DMS153 (cell line): ENCODE data around the gene DLG2.

ENCODE experiments used
- DNase-seq: peaks from one replicate; lab custom pipeline; 2025; lab: John Stamatoyannopoulos, UW

The DLG2 gene

DNA sequence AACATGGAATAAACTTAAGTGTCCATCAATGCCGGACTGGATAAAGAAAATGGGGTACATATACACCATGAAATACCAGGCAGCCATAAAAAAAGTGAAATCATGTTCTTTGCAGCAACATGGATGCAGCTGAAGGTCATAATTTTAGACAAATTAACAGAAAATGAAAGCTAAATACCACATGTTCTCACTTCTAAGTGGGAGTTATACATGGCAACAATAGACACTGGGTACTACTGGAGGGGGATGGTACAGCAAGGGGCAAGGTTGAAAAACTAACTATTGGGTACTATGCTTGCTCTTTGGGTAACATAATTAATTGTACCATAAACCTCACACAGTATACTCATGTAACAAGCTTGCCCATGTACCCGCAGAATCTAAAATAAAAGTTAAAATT is 851.6 kb downstream of the DLG2 start:
- DNase-seq, result no peak

DNA sequence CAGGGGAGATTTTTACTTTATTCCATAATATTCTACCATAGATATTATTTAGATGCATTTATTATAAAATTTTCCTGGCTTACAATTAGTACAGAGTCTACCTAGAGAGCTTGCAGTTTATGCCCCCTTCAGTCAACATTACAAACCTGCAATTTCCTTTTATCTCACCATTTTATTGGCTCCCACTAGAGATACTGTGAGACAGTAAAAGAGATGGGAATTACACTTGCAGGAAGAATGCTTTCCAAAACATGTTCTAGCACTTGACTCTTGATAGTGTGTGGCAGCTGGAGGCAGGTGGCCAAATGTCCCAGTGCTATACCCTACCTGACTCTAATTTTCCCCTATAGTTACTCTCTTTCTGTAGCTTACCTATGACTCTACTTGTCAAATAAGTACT is 863.2 kb downstream of the DLG2 start:
- DNase-seq, result no peak

GRCh38 chr11:84757711-84758110 is 869.4 kb downstream of the DLG2 start:
- DNase-seq, result no peak

DNA sequence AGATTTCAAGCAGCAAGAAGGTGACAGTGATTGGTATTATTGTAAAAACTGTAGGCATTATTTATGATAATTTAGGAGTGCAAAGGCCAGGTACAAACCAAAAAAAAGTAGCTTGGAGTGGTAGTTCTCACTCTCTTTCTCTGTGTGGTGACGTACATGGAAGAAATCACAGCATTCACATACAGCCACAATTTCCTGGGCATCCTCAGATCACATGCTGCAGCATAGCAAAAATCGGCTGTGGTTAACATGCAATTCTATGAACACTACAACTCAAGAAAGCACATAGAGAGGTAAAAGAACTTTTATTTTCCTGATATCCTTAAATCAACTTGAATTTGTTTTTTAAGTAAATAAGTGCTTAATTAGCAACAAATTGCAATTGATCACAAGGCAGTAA is 875.8 kb downstream of the DLG2 start:
- no peak for DNase-seq

DNA sequence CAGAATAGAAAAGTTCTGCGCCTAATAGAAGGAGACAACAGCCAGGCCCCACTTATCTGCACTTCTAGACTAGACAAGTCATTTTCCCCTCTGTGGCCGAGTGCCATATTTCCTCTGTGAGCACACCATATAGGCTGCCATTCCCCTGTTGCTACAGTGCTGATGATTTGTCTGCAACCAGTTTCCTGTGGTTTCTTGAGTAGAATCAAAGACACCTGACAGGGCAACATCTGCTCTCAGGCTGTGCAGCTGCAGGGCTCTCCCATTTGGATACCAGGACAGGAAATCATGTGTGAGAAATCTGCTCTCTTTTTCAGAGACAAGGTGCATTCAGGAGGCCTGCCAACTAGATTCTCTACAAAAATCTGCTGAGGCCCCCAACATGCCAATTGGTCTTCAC is 879.3 kb downstream of the DLG2 start:
- DNase-seq, result no peak

- DNase-seq, result no peak
These were observed 887.1 kb downstream of the DLG2 start for GRCh38 chr11:84740050-84740449.

- DNase-seq, result no peak
These were observed 902.9 kb downstream of the DLG2 start for GRCh38 chr11:84724256-84724655.

GRCh38 chr11:84722583-84723108 is 904.5 kb downstream of the DLG2 start:
- no peak for DNase-seq

- DNase-seq, result no peak
These were observed 905.6 kb downstream of the DLG2 start for GRCh38 chr11:84721561-84721961.

DNA sequence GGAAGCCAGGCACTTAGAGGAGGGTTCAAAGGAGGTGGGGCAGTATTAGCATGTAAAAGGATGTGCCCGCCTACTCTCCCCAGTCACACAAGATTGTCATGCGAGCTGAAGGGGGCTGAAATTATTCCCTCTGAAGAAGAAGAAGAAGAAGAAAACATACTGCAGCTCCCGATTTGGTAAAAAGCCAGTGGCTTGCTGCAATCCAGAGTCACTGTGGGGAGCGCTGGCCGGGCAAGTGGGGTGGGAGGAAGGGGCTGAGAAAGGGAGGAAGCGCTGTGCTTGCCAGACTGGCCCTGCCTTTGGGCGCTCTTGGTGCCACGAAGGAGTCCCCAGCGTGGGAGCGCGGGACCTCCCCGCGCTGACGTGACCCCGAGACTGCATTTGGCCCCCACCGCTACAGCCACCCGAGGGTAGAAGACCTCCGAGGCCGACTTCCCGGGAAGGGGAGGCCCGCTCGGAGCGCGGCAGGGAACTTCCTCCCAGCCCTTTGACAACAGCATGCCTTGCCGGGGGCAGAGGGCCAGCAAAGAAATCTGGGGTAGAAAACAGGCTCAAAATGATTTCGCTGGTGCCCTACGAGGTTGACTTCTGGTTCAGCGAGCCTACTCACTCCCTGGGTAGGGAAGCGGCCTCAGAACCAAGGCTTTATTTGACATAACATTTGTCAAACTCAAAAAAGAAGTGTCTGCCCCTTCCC is 906.3 kb downstream of the DLG2 start:
- DNase-seq, result no peak

- DNase-seq, result no peak
These were observed 907.1 kb downstream of the DLG2 start for GRCh38 chr11:84719935-84720577.

DNA sequence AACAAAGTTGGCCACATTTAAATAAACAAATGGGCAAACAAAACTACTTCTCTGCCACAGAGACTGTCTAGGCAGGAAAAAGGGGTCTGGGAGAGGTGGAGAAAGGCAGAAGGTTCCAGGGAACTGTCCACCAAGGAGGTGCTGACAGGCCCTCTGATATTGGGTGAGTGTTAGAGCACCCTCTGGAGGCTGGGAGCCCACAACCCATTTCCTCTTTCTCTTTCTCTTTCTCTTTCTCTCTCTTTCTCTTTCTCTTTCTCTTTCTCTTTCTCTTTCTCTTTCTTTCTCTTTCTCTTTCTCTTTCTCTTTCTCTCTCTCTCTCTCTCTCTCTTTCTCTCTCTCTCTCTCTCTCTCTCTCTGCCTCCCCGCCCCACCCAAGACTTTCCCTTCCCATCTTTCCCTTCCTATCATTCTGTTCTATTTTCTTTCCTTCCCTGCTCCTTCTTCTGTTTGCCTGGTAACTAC is 912.8 kb downstream of the DLG2 start:
- DNase-seq, result no peak

DNA sequence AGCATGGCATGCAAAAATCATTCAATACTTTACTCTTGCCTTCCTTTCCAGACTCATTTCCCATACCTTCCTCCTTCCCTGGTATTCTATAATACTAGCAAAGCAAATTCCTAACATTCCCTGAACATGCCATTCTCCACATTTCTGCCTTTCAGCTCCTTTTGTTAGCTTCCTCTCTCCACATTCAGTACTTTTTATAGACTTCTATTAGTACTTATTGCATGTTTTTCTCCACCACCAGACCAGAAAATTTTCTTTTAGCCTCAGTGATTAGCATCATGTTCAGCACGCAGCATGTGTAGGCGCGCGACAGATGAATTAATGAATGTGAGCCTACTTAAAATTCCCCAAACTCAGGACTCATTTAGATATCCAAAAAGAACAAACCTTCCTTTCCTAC is 935.3 kb downstream of the DLG2 start:
- DNase-seq, result no peak

- DNase-seq, result no peak
These were observed 939.7 kb downstream of the DLG2 start for GRCh38 chr11:84687433-84687832.

DNA sequence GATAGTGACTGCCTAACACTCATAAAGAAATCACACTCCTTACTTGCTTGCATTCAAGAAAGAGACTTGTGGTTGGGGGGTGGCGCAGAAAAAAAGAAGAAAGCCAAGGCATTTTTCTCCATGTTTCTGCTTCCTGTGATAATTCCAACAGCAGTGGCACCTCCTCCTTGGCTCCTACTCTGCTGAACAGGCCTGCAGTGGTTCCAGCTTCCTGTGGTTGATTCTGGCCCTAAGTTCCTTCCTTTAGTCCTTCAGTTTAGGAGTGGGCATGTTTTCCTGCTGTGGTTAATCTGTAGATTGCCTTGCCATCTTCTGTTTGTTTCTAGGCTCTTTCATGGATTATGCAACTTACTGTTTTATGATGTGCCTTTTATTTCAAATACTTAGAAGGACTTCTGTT is 940.4 kb downstream of the DLG2 start:
- DNase-seq, result no peak

GRCh38 chr11:84685976-84686375 is 941.2 kb downstream of the DLG2 start:
- DNase-seq, result no peak

DNA sequence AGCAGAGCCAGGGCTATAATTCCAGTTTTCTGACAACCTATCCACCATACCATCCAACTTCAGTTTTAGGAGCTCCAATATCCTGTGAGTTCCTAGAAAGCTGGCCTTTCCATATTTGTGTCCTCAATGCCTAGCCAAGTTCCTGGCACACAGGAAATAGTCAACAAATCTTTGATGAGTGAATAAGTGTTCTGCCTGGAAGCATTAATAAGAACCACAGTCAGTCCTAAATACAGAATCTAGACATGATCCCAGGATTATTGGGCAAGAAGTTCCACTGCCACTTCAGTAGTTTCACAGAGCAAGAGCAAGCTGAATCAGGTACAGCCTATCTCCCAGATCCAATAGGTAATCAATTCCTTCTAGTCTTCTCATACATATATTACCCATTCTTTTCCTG is 942.0 kb downstream of the DLG2 start:
- DNase-seq, result no peak

DNA sequence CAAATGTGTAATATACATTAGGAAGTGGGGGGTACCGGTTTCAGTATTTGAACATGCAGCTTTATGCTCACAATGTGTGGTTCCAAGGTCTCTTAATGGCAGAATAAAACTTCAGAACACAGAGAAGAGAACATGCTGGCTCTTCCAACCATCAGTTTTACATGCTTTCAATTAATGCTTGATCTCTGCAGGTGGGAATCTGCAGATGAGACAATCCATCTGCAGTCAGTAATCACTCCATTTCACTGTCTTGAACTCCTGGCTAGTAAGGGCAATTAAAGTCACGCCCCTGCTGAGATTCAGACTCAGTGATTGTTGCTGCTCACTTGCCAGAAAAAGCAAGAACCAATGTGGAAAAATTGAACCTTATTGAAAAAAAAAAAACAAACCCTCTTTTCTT is 945.7 kb downstream of the DLG2 start:
- no peak for DNase-seq

- no peak for DNase-seq
These were observed 951.6 kb downstream of the DLG2 start for GRCh38 chr11:84675396-84676025.

DNA sequence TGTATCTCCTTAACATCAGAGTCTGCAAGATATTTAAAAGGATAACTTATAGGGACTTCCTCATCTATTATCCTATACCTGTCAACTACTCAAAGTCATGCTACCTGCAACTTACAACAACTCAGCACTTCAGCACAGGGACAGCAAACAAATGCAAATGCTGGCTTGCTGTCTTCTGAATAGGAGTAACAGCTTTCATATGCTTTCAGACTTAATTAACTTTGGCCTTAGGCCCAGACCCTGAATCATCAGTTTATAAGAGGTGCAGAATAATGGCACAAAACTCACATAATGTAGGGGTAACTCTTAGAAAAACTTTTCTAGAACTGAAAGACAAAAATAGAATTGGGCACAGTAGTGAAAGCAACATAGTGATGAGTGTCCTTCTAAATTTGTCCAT is 953.4 kb downstream of the DLG2 start:
- peak; percentile 69 for DNase-seq

GRCh38 chr11:84671325-84671999 is 955.7 kb downstream of the DLG2 start:
- DNase-seq, result peak; percentile 23

DNA sequence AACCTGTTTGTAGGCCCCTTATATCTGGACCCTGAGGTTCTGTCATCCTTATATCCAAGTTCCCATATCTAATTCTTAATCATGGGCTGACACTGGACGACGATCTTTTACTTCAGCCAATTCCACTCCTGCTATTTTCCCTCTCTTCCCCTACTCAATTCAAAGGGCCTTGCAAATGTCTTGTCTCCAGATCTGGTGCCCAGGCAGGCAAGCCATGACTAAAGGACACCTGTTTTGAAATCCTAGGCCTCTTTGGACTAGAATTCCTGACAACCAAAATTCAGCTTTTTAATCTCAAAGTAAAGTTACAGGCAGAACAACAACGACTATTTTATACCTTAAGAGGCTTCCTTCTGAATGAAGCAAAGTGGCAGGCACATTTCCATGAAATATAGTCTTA is 963.4 kb downstream of the DLG2 start:
- DNase-seq, result no peak
